SKM-1 (cell line): ENCODE data around the gene CCDC28A.

Experiments
- DNase-seq: peaks from one replicate; lab custom pipeline; 2025; ENCODE audit not compliant: unreplicated experiment; lab: John Stamatoyannopoulos, UW

Gene CCDC28A

GRCh38 chr6:138795809-138796603, 22.4 kb downstream of the CCDC28A start, which contains the start of gene ECT2L:
Gene ECT2L, plus strand, starts transcription at chr6:138796087. Its CDS starts 17,188 bp downstream, at chr6:138813275.
- DNase-seq = no peak

GRCh38 chr6:138796771-138797170, 23.2 kb downstream of the CCDC28A start:
- no peak for DNase-seq

GRCh38 chr6:138797806-138798446, 24.4 kb downstream of the CCDC28A start:
- no peak for DNase-seq

GRCh38 chr6:138800377-138801150, 27.0 kb downstream of the CCDC28A start:
- no peak for DNase-seq

GRCh38 chr6:138803331-138803730, 29.8 kb downstream of the CCDC28A start:
- no peak for DNase-seq

GRCh38 chr6:138803861-138804260, 30.3 kb downstream of the CCDC28A start:
- no peak for DNase-seq

GRCh38 chr6:138805016-138805765, 31.6 kb downstream of the CCDC28A start:
- DNase-seq = no peak

GRCh38 chr6:138806889-138807288, 33.3 kb downstream of the CCDC28A start:
- DNase-seq = no peak

- DNase-seq = no peak
Measured at GRCh38 chr6:138809677-138810076, 36.1 kb downstream of the CCDC28A start.

- peak; percentile 61 for DNase-seq
Measured at GRCh38 chr6:138811866-138812265, 38.3 kb downstream of the CCDC28A start.

- DNase-seq = no peak
Measured at GRCh38 chr6:138814179-138814834, 40.7 kb downstream of the CCDC28A start.

GRCh38 chr6:138815221-138815620, 41.7 kb downstream of the CCDC28A start:
- DNase-seq = no peak

- DNase-seq = peak; percentile 66
Measured at GRCh38 chr6:138815797-138816528, 42.4 kb downstream of the CCDC28A start.

- DNase-seq = no peak
Measured at GRCh38 chr6:138817799-138818198, 44.2 kb downstream of the CCDC28A start.

GRCh38 chr6:138818496-138819194, 45.1 kb downstream of the CCDC28A start:
- DNase-seq = peak; percentile 11

- DNase-seq = no peak
Measured at GRCh38 chr6:138821519-138821918, 48.0 kb downstream of the CCDC28A start.

GRCh38 chr6:138824482-138825144, 51.0 kb downstream of the CCDC28A start:
- DNase-seq = no peak

GRCh38 chr6:138830248-138830647, 56.7 kb downstream of the CCDC28A start:
- DNase-seq = no peak

GRCh38 chr6:138832182-138832581, 58.6 kb downstream of the CCDC28A start:
- no peak for DNase-seq
